Upper lobe of right lung (tissue), 1 donor: ENCODE data around the gene GDF7. TPM values are rescaled to one million over a fixed set of nuclear protein-coding genes. Genes with fewer than 3 reads are reported as not detected.

Experiments used
- ATAC-seq: fragments of 200-7000 bp; cut with Tn5 transposase; one replicate; pipeline ENCODE4 v1.9.1; 2020; ENCODE audit warnings: mild to moderate bottlenecking, moderate library complexity
- DNase-seq: peaks from one replicate; pipeline ENCODE4 v3.0.0-alpha.2; 2020
- H3K27ac ChIP-seq: fragments of 200-600 bp; one replicate; pipeline ENCODE4 v1.8.0; 2022
- H3K27me3 ChIP-seq: fragments of 200-600 bp; one replicate; pipeline ENCODE4 v1.8.0; 2022; ENCODE audit warnings: mild to moderate bottlenecking
- H3K36me3 ChIP-seq: fragments of 200-600 bp; one replicate; pipeline ENCODE4 v1.8.0; 2022
- H3K4me1 ChIP-seq: fragments of 200-600 bp; one replicate; pipeline ENCODE4 v1.8.0; 2022
- H3K4me3 ChIP-seq: fragments of 200-600 bp; one replicate; pipeline ENCODE4 v1.8.0; 2022; ENCODE audit warnings: mild to moderate bottlenecking
- H3K9me3 ChIP-seq: fragments of 200-600 bp; one replicate; pipeline ENCODE4 v1.8.0; 2022
- intact Hi-C: fragments of 100-400 bp; cut with DNase I; formaldehyde crosslinking; loops from one replicate; pipeline ENCODE4 v1.11.0; 2022
- total RNA-seq: library from RNA; stranded (reverse); fragmentation: NEBNext Ultra II Directional; extraction: Animal tissue kit (Norgen Biotek cat#: 25700); gene quantifications from one replicate; pipeline ENCODE4 v1.2.1, GENCODE V29; 2021
- TF ChIP-seq, protein P1 (sequence below): fragments of 200-600 bp; IDR thresholded peaks from one replicate; pipeline ENCODE4 v1.8.0; 2022; ENCODE audit warnings: antibody characterized with exemption
- donor health status: DM: no; HTN: yes; CAD: no; lungs with severe emphysema.

GDF7 gene
- total RNA-seq, 1 donor from 2014 or later: 0.72 TPM

DNA sequence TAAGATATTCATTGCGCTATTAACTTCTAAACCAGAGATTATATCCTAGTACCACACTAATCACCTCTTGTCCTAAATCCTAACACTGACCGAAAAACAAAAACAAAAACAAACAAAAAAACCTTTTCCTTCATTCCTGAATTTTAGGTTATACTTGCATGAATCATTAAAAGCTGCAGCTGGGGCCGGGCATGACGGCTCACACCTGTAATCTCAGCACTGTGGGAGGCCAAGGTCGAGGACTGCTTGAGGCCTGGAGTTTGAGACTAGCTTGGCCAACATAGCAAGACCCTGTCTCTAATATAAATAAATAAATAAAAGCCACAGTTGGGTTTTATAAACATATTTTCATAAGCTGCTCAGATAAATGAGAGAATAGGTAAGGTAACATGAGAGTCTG, 60.0 kb downstream of the GDF7 start:
- H3K9me3 ChIP-seq: no peaks in the 10 kb centered on the region
- DNase-seq: no peak
- intact Hi-C loops: no loop called here
- H3K27ac ChIP-seq: no peak overlapping the region
- TF ChIP-seq, protein P1, sequence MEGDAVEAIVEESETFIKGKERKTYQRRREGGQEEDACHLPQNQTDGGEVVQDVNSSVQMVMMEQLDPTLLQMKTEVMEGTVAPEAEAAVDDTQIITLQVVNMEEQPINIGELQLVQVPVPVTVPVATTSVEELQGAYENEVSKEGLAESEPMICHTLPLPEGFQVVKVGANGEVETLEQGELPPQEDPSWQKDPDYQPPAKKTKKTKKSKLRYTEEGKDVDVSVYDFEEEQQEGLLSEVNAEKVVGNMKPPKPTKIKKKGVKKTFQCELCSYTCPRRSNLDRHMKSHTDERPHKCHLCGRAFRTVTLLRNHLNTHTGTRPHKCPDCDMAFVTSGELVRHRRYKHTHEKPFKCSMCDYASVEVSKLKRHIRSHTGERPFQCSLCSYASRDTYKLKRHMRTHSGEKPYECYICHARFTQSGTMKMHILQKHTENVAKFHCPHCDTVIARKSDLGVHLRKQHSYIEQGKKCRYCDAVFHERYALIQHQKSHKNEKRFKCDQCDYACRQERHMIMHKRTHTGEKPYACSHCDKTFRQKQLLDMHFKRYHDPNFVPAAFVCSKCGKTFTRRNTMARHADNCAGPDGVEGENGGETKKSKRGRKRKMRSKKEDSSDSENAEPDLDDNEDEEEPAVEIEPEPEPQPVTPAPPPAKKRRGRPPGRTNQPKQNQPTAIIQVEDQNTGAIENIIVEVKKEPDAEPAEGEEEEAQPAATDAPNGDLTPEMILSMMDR: no peak
- peaks cover 13% of the 10 kb centered on the region for H3K4me1 ChIP-seq
- no peak overlapping the region for H3K4me3 ChIP-seq
- no peaks in the 10 kb centered on the region for H3K36me3 ChIP-seq
- H3K27me3 ChIP-seq: no peaks in the 10 kb centered on the region
- ATAC-seq: no peak

- DNase-seq: no peak
- Histone ChIP-seq H3K4me3 (no peak overlapping the region), H3K9me3 (no peaks in the 10 kb centered on the region), H3K27ac (peak overlapping the region; percentile 8), H3K27me3 (no peaks in the 10 kb centered on the region), H3K36me3 (no peaks in the 10 kb centered on the region), H3K4me1 (peaks cover 13% of the 10 kb centered on the region)
- peak; percentile 74 for ATAC-seq
- intact Hi-C loops: no loop called here
- TF ChIP-seq, protein P1: no peak
These were observed 61.3 kb downstream of the GDF7 start for GRCh38 chr2:20728114-20728758.

Other genes starting within 250 kb of the GDF7 start
- 191 TPM for gene RHOB, start 220.1 kb upstream of the GDF7 start, total RNA-seq
- 35.8 TPM for gene HS1BP3, start 16.0 kb upstream of the GDF7 start, total RNA-seq
- 17.9 TPM for gene LDAH, start 156.0 kb downstream of the GDF7 start, total RNA-seq